Measurements from ENCODE around the gene MSANTD2. TPM values are rescaled to one million over a fixed set of nuclear protein-coding genes. Genes with fewer than 3 reads are reported as not detected.

MSANTD2 gene
- polyA plus RNA-seq, 3 donors: 1.2 to 5.8 (median 1.8) TPM

GRCh38 chr11:124801636-124802312, 1.6 kb upstream of the MSANTD2 start:
- no peak for TF ChIP-seq CTCF (IDR thresholded peaks at IDR 0.05)
- Mint-ChIP-seq H3K4me1 (peaks cover 26% of the 10 kb centered on the region), H3K36me3 (peaks cover 2 to 6% of the 10 kb centered on the region in 2 donors), H3K9me3 (peaks cover 0 to 2% (median 0%) of the 10 kb centered on the region in 7 donors), H3K27ac (peak overlapping the region in 1 of 7 donors; percentile 41), H3K4me3 (peak overlapping the region in 1 of 2 donors; percentile 57), H3K27me3 (ENCODE audit: low read depth in 3 of 3) (peaks cover 23 to 46% (median 45%) of the 10 kb centered on the region in 3 donors)
- H3K4me1 ChIP-seq (ENCODE audit: control insufficient read depth in 1 of 2, insufficient read depth in 2 of 2, low read length in 2 of 2): peaks cover 18 to 22% of the 10 kb centered on the region in 2 donors
- peaks cover 15% of the 10 kb centered on the region for H4K20me1 ChIP-seq (ENCODE audit: insufficient read depth, low read length)
- no peak overlapping the region for H3K4me2 ChIP-seq (replicated peaks; ENCODE audit: extremely low read depth, low read length, poor library complexity, severe bottlenecking)
- no peaks in the 10 kb centered on the region for H3K9me3 ChIP-seq (replicated peaks in 1 of 2; ENCODE audit: control insufficient read depth in 1 of 2, insufficient read depth in 1 of 2, low read length in 2 of 2)
- H3K36me3 ChIP-seq (replicated peaks in 1 of 2; ENCODE audit: control insufficient read depth in 1 of 2, insufficient read depth in 2 of 2, low read length in 2 of 2): no peaks in the 10 kb centered on the region
- H3K27me3 ChIP-seq (ENCODE audit: control insufficient read depth in 2 of 2, insufficient read depth in 2 of 2, low read length in 2 of 2): peaks cover 15 to 27% of the 10 kb centered on the region in 2 donors
- no peak for DNase-seq
- H3K4me3 ChIP-seq (replicated peaks in 1 of 3; ENCODE audit: low read depth in 2 of 3, low read length in 3 of 3): no peak overlapping the region
- no peak overlapping the region for H3K27ac ChIP-seq (ENCODE audit: low read depth in 1 of 2, low read length in 2 of 2)
- intact Hi-C loops (cut with micrococcal nuclease): loop anchor here in 1 of 2 donors (5.0 kb wide), 1 partner anchor 129 kb away; the partner anchor contains the start of genes SIAE and SPA17
- H3K79me2 ChIP-seq (ENCODE audit: insufficient read depth, low read length): peaks cover 29% of the 10 kb centered on the region
- 83% methylated on average over 1 of the region's 8 CpGs for WGBS (ENCODE audit: insufficient coverage)
- H3K9ac ChIP-seq (ENCODE audit: insufficient read depth, low read length, poor library complexity, severe bottlenecking): no peak overlapping the region
- no peak overlapping the region for H2AFZ ChIP-seq (ENCODE audit: insufficient read depth, low read depth, low read length, poor library complexity, severe bottlenecking)

GRCh38 chr11:124801014-124801413, 808 bp upstream of the MSANTD2 start:
- WGBS (ENCODE audit: insufficient coverage): 0% methylated on average over 1 of the region's 8 CpGs
- no peaks in the 10 kb centered on the region for H3K36me3 ChIP-seq (replicated peaks in 1 of 2; ENCODE audit: control insufficient read depth in 1 of 2, insufficient read depth in 2 of 2, low read length in 2 of 2)
- H3K4me1 Mint-ChIP-seq: peaks cover 26% of the 10 kb centered on the region
- H3K27me3 Mint-ChIP-seq (ENCODE audit: low read depth in 3 of 3): peaks cover 23 to 40% (median 39%) of the 10 kb centered on the region in 3 donors
- H3K4me3 ChIP-seq (replicated peaks in 1 of 3; ENCODE audit: low read depth in 2 of 3, low read length in 3 of 3): peak overlapping the region; percentile 64 to 86 (median 72)
- H3K27ac ChIP-seq (ENCODE audit: low read depth in 1 of 2, low read length in 2 of 2): peak overlapping the region in 1 of 2 donors; percentile 91
- H4K20me1 ChIP-seq (ENCODE audit: insufficient read depth, low read length): peaks cover 15% of the 10 kb centered on the region
- peak overlapping the region; percentile 82 to 90 for H3K4me3 Mint-ChIP-seq
- peak overlapping the region; percentile 75 to 92 (median 89) for H3K27ac Mint-ChIP-seq
- peak overlapping the region; percentile 96 for H2AFZ ChIP-seq (ENCODE audit: insufficient read depth, low read depth, low read length, poor library complexity, severe bottlenecking)
- no peak for TF ChIP-seq CTCF (IDR thresholded peaks at IDR 0.05)
- peak; percentile 33 to 68 (median 65) for DNase-seq
- peaks cover 18 to 22% of the 10 kb centered on the region in 2 donors for H3K4me1 ChIP-seq (ENCODE audit: control insufficient read depth in 1 of 2, insufficient read depth in 2 of 2, low read length in 2 of 2)
- peak overlapping the region; percentile 89 for H3K4me2 ChIP-seq (replicated peaks; ENCODE audit: extremely low read depth, low read length, poor library complexity, severe bottlenecking)
- peaks cover 0 to 2% (median 0%) of the 10 kb centered on the region in 7 donors for H3K9me3 Mint-ChIP-seq
- peak overlapping the region; percentile 91 for H3K9ac ChIP-seq (ENCODE audit: insufficient read depth, low read length, poor library complexity, severe bottlenecking)
- peaks cover 2 to 6% of the 10 kb centered on the region in 2 donors for H3K36me3 Mint-ChIP-seq
- intact Hi-C loops (cut with micrococcal nuclease): loop anchor here in 1 of 2 donors (5.0 kb wide), 1 partner anchor 129 kb away; the partner anchor contains the start of genes SIAE and SPA17
- no peaks in the 10 kb centered on the region for H3K9me3 ChIP-seq (replicated peaks in 1 of 2; ENCODE audit: control insufficient read depth in 1 of 2, insufficient read depth in 1 of 2, low read length in 2 of 2)
- peaks cover 15 to 27% of the 10 kb centered on the region in 2 donors for H3K27me3 ChIP-seq (ENCODE audit: control insufficient read depth in 2 of 2, insufficient read depth in 2 of 2, low read length in 2 of 2)
- peaks cover 36% of the 10 kb centered on the region for H3K79me2 ChIP-seq (ENCODE audit: insufficient read depth, low read length)
